Fibroblast of lung (primary cell): Measurements from ENCODE around the gene SDK2. TPM values are rescaled to one million over a fixed set of nuclear protein-coding genes. Genes with fewer than 3 reads are reported as not detected.

ENCODE experiments used
- DNase-seq, 2 donors: peaks; one replicate each; pipeline versions ENCODE4 v3.0.0 to v3.0.0-alpha.2; 2010; ENCODE audit warnings: low read depth in 2 of 2
- H2AFZ ChIP-seq: 2 replicates; pipeline ENCODE4 v1.5.1; 2012; ENCODE audit warnings: low read length, control low read depth, inconsistent platforms
- H3K27ac ChIP-seq: 2 replicates; pipeline ENCODE4 v1.5.1; 2011; ENCODE audit warnings: low read length, control low read depth; ENCODE audit not compliant: insufficient read depth
- H3K27me3 ChIP-seq: 2 replicates; pipeline ENCODE4 v1.5.1; 2011; ENCODE audit warnings: mild to moderate bottlenecking, low read length; ENCODE audit not compliant: control insufficient read depth, insufficient read depth
- H3K36me3 ChIP-seq: 2 replicates; pipeline ENCODE4 v1.5.1; 2011; ENCODE audit warnings: low read length; ENCODE audit not compliant: control insufficient read depth, insufficient read depth
- H3K4me1 ChIP-seq: 2 replicates; pipeline ENCODE4 v1.5.1; 2011; ENCODE audit warnings: low read length; ENCODE audit not compliant: control insufficient read depth, insufficient read depth; ENCODE audit errors: extremely low read depth
- H3K4me2 ChIP-seq: 2 replicates; pipeline ENCODE4 v1.5.1; 2011; ENCODE audit warnings: low read length, control low read depth; ENCODE audit not compliant: insufficient read depth; ENCODE audit errors: extremely low read depth
- H3K4me3 ChIP-seq, 4 experiments: fragments of 200-600 bp in 1 of 4; sonication (generic) in 1 of 4; replicated peaks in 1 of 4; 2 replicates each; pipeline ENCODE4 v1.5.1; 2011 to 2016; ENCODE audit warnings: low read length in 4 of 4, low read depth in 3 of 4, mild to moderate bottlenecking in 3 of 4, control low read depth in 2 of 4, inconsistent platforms in 1 of 4, mixed read lengths in 1 of 4; ENCODE audit not compliant: insufficient read depth in 1 of 4; ENCODE audit errors: control extremely low read depth in 1 of 4
- H3K79me2 ChIP-seq: 2 replicates; pipeline ENCODE4 v1.5.1; 2012; ENCODE audit warnings: mild to moderate bottlenecking, low read length, inconsistent platforms; ENCODE audit not compliant: control insufficient read depth, insufficient read depth
- H3K9ac ChIP-seq: 2 replicates; pipeline ENCODE4 v1.5.1; 2011; ENCODE audit warnings: mild to moderate bottlenecking, low read length, control low read depth; ENCODE audit not compliant: insufficient read depth
- H3K9me3 ChIP-seq: 2 replicates; pipeline ENCODE4 v1.5.1; 2012; ENCODE audit warnings: low read depth, low read length; ENCODE audit not compliant: control insufficient read depth, insufficient read depth
- H4K20me1 ChIP-seq: 2 replicates; pipeline ENCODE4 v1.5.1; 2011; ENCODE audit warnings: low read length; ENCODE audit not compliant: control insufficient read depth, insufficient read depth; ENCODE audit errors: extremely low read depth
- CTCF ChIP-seq, 2 donors: IDR thresholded peaks in 1 of 2; conservative IDR thresholded peaks in 1 of 2; 1 replicate in 1 of 2; 2 replicates in 1 of 2; pipeline ENCODE4 v1.5.1; 2011 to 2012; ENCODE audit warnings: low read length in 2 of 2, control low read depth in 1 of 2, inconsistent platforms in 1 of 2, low read depth in 1 of 2, mild to moderate bottlenecking in 1 of 2
- EZH2 ChIP-seq: IDR thresholded peaks from 2 replicates; pipeline ENCODE4 v1.5.1; 2012; ENCODE audit warnings: low read length, control low read depth, mild to moderate bottlenecking; ENCODE audit errors: missing control alignments
- polyA plus RNA-seq, 2 donors: library from polyadenylated mRNA; depleted of rRNA in 1 of 2; stranded (reverse) in 1 of 2; unstranded in 1 of 2; fragments of >200 nt; gene quantifications; 2 replicates each; pipeline ENCODE4 v1.2.1, GENCODE V29; 2011 to 2012; ENCODE audit warnings: missing spikeins in 1 of 2
- total RNA-seq: library from RNA; depleted of rRNA; stranded (reverse); fragments of >200 nt; gene quantifications from 2 replicates; pipeline ENCODE4 v1.2.1, GENCODE V29; 2014

The SDK2 gene
- total and polyA plus RNA-seq, 2 donors (not counting 1 experiment from before 2014, with no cell fraction given) = under 0.01 to 0.01 TPM

GRCh38 chr17:73337330-73337710 is 306.9 kb downstream of the SDK2 start:
- Histone ChIP-seq H3K36me3 (no peaks in the 10 kb centered on the region), H3K9me3 (no peaks in the 10 kb centered on the region), H3K4me1 (peaks cover 21% of the 10 kb centered on the region), H3K4me2 (no peak overlapping the region), H3K4me3 (no peak overlapping the region), H4K20me1 (no peaks in the 10 kb centered on the region), H3K9ac (no peak overlapping the region), H3K79me2 (no peaks in the 10 kb centered on the region), H3K27ac (no peak overlapping the region), H2AFZ (no peak overlapping the region), H3K27me3 (no peaks in the 10 kb centered on the region)
- DNase-seq = no peak
- TF ChIP-seq EZH2 (no peak), CTCF (conservative IDR thresholded peaks at IDR 0.05 in 1 of 2, IDR thresholded peaks at IDR 0.05 in 1 of 2; ENCODE audit: low read depth in 1 of 2, low read length in 2 of 2) (no peak)

GRCh38 chr17:73336408-73337329 is 307.6 kb downstream of the SDK2 start:
- Histone ChIP-seq H3K27me3 (no peaks in the 10 kb centered on the region), H3K9me3 (no peaks in the 10 kb centered on the region), H3K27ac (no peak overlapping the region), H2AFZ (no peak overlapping the region), H3K4me2 (no peak overlapping the region), H3K79me2 (no peaks in the 10 kb centered on the region), H3K4me1 (peaks cover 14% of the 10 kb centered on the region), H3K4me3 (no peak overlapping the region), H3K36me3 (no peaks in the 10 kb centered on the region), H4K20me1 (no peaks in the 10 kb centered on the region), H3K9ac (no peak overlapping the region)
- TF ChIP-seq CTCF (conservative IDR thresholded peaks at IDR 0.05 in 1 of 2, IDR thresholded peaks at IDR 0.05 in 1 of 2; ENCODE audit: low read depth in 1 of 2, low read length in 2 of 2) (no peak), EZH2 (no peak)
- no peak for DNase-seq

GRCh38 chr17:73335591-73336407 is 308.4 kb downstream of the SDK2 start:
- no peak overlapping the region for H3K27ac ChIP-seq
- no peak overlapping the region for H3K9ac ChIP-seq
- no peak overlapping the region for H3K4me3 ChIP-seq
- no peak for DNase-seq
- no peak overlapping the region for H3K4me2 ChIP-seq
- no peak overlapping the region for H2AFZ ChIP-seq
- TF ChIP-seq CTCF (conservative IDR thresholded peaks at IDR 0.05 in 1 of 2, IDR thresholded peaks at IDR 0.05 in 1 of 2; ENCODE audit: low read depth in 1 of 2, low read length in 2 of 2) (no peak), EZH2 (no peak)
- H4K20me1 ChIP-seq = no peaks in the 10 kb centered on the region
- H3K27me3 ChIP-seq = no peaks in the 10 kb centered on the region
- H3K36me3 ChIP-seq = no peaks in the 10 kb centered on the region
- H3K9me3 ChIP-seq = no peaks in the 10 kb centered on the region
- H3K79me2 ChIP-seq = no peaks in the 10 kb centered on the region
- H3K4me1 ChIP-seq = peaks cover 14% of the 10 kb centered on the region
